ENCODE measurements around the gene EXOC4.
"Not testable (repeated sequence)": the region's sequence is repeated elsewhere in the genome, so short reads cannot be mapped to it uniquely, and the experiment has no call there.

The EXOC4 gene

GRCh38 chr7:133642907-133643306, 390.0 kb downstream of the EXOC4 start:
- Histone ChIP-seq H2BK15ac (replicated peaks; ENCODE audit: low read depth) (no peak overlapping the region), H3K27me3 (ENCODE audit: insufficient read depth, low read length, poor library complexity) (no peaks in the 10 kb centered on the region), H3K9ac (ENCODE audit: low read length) (no peak overlapping the region), H3K36me3 (ENCODE audit: control insufficient read depth, insufficient read depth, low read length) (no peaks in the 10 kb centered on the region), H3K79me2 (ENCODE audit: control insufficient read depth, insufficient read depth, low read length) (no peaks in the 10 kb centered on the region), H3K4ac (ENCODE audit: low read depth, low read length) (no peak overlapping the region), H2BK5ac (ENCODE audit: low read length) (no peak overlapping the region), H3K18ac (ENCODE audit: low read length) (no peak overlapping the region), H2AK5ac (ENCODE audit: low read length) (no peak overlapping the region), H3K4me1 (ENCODE audit: control insufficient read depth, low read depth, low read length) (peaks cover 5% of the 10 kb centered on the region), H3K79me1 (ENCODE audit: low read length) (no peaks in the 10 kb centered on the region), H3K27ac (ENCODE audit: low read depth, low read length) (no peak overlapping the region), H3K4me2 (ENCODE audit: low read length) (no peak overlapping the region), H3K4me3 (ENCODE audit: low read length) (no peak overlapping the region), H2BK120ac (ENCODE audit: low read depth, low read length) (no peak overlapping the region), H3K56ac (ENCODE audit: low read length) (no peak overlapping the region), H4K8ac (ENCODE audit: low read depth, low read length) (no peak overlapping the region), H4K5ac (ENCODE audit: low read length) (no peak overlapping the region), H3K23ac (ENCODE audit: low read length) (no peak overlapping the region)
- no peak for DNase-seq
- no CpG with 5 or more reads among the region's 2 CpGs for WGBS (ENCODE audit: extremely low coverage, insufficient coverage, low lambda C conversion rate)

GRCh38 chr7:133643652-133644051, 390.8 kb downstream of the EXOC4 start:
- H3K18ac ChIP-seq (ENCODE audit: low read length); H4K5ac ChIP-seq (ENCODE audit: low read length); H3K9ac ChIP-seq (ENCODE audit: low read length); H3K4me3 ChIP-seq (ENCODE audit: low read length); H2AK5ac ChIP-seq (ENCODE audit: low read length); H2BK120ac ChIP-seq (ENCODE audit: low read depth, low read length); H3K56ac ChIP-seq (ENCODE audit: low read length); H3K36me3 ChIP-seq (ENCODE audit: control insufficient read depth, insufficient read depth, low read length); H3K27me3 ChIP-seq (ENCODE audit: insufficient read depth, low read length, poor library complexity); H4K8ac ChIP-seq (ENCODE audit: low read depth, low read length); H3K4ac ChIP-seq (ENCODE audit: low read depth, low read length); H3K79me2 ChIP-seq (ENCODE audit: control insufficient read depth, insufficient read depth, low read length); H3K23ac ChIP-seq (ENCODE audit: low read length); H2BK15ac ChIP-seq (replicated peaks; ENCODE audit: low read depth); DNase-seq; H3K27ac ChIP-seq (ENCODE audit: low read depth, low read length); H3K79me1 ChIP-seq (ENCODE audit: low read length); H2BK5ac ChIP-seq (ENCODE audit: low read length); H3K4me2 ChIP-seq (ENCODE audit: low read length); H3K4me1 ChIP-seq (ENCODE audit: control insufficient read depth, low read depth, low read length): not testable (repeated sequence)
- no CpG with 5 or more reads among the region's 5 CpGs for WGBS (ENCODE audit: extremely low coverage, insufficient coverage, low lambda C conversion rate)

- H3K79me1 ChIP-seq (ENCODE audit: low read length), result no peaks in the 10 kb centered on the region
- H3K23ac ChIP-seq (ENCODE audit: low read length), result no peak overlapping the region
- H3K36me3 ChIP-seq (ENCODE audit: control insufficient read depth, insufficient read depth, low read length), result no peaks in the 10 kb centered on the region
- H4K5ac ChIP-seq (ENCODE audit: low read length), result no peak overlapping the region
- no CpG with 5 or more reads among the region's 2 CpGs for WGBS (ENCODE audit: extremely low coverage, insufficient coverage, low lambda C conversion rate)
- no peak overlapping the region for H2AK5ac ChIP-seq (ENCODE audit: low read length)
- no peak overlapping the region for H3K4me3 ChIP-seq (ENCODE audit: low read length)
- no peaks in the 10 kb centered on the region for H3K27me3 ChIP-seq (ENCODE audit: insufficient read depth, low read length, poor library complexity)
- DNase-seq, result no peak
- no peaks in the 10 kb centered on the region for H3K79me2 ChIP-seq (ENCODE audit: control insufficient read depth, insufficient read depth, low read length)
- H3K4me1 ChIP-seq (ENCODE audit: control insufficient read depth, low read depth, low read length), result peaks cover 5% of the 10 kb centered on the region
- no peak overlapping the region for H2BK5ac ChIP-seq (ENCODE audit: low read length)
- H2BK120ac ChIP-seq (ENCODE audit: low read depth, low read length), result no peak overlapping the region
- H3K27ac ChIP-seq (ENCODE audit: low read depth, low read length), result no peak overlapping the region
- H3K4me2 ChIP-seq (ENCODE audit: low read length), result no peak overlapping the region
- no peak overlapping the region for H2BK15ac ChIP-seq (replicated peaks; ENCODE audit: low read depth)
- H3K56ac ChIP-seq (ENCODE audit: low read length), result no peak overlapping the region
- H3K18ac ChIP-seq (ENCODE audit: low read length), result no peak overlapping the region
- H3K9ac ChIP-seq (ENCODE audit: low read length), result no peak overlapping the region
- H3K4ac ChIP-seq (ENCODE audit: low read depth, low read length), result no peak overlapping the region
- no peak overlapping the region for H4K8ac ChIP-seq (ENCODE audit: low read depth, low read length)
Observed at GRCh38 chr7:133645884-133646391, 393.1 kb downstream of the EXOC4 start.

GRCh38 chr7:133646472-133647315, 393.8 kb downstream of the EXOC4 start:
- Histone ChIP-seq H2BK15ac (replicated peaks; ENCODE audit: low read depth) (no peak overlapping the region), H2BK120ac (ENCODE audit: low read depth, low read length) (no peak overlapping the region), H3K27ac (ENCODE audit: low read depth, low read length) (no peak overlapping the region), H3K4me1 (ENCODE audit: control insufficient read depth, low read depth, low read length) (peaks cover 5% of the 10 kb centered on the region), H3K56ac (ENCODE audit: low read length) (no peak overlapping the region), H2AK5ac (ENCODE audit: low read length) (no peak overlapping the region), H3K23ac (ENCODE audit: low read length) (no peak overlapping the region), H2BK5ac (ENCODE audit: low read length) (no peak overlapping the region), H3K4ac (ENCODE audit: low read depth, low read length) (no peak overlapping the region), H3K36me3 (ENCODE audit: control insufficient read depth, insufficient read depth, low read length) (no peaks in the 10 kb centered on the region), H3K79me2 (ENCODE audit: control insufficient read depth, insufficient read depth, low read length) (no peaks in the 10 kb centered on the region), H3K4me2 (ENCODE audit: low read length) (no peak overlapping the region), H4K8ac (ENCODE audit: low read depth, low read length) (no peak overlapping the region), H3K79me1 (ENCODE audit: low read length) (no peaks in the 10 kb centered on the region), H3K27me3 (ENCODE audit: insufficient read depth, low read length, poor library complexity) (no peaks in the 10 kb centered on the region), H3K9ac (ENCODE audit: low read length) (no peak overlapping the region), H3K18ac (ENCODE audit: low read length) (no peak overlapping the region), H3K4me3 (ENCODE audit: low read length) (no peak overlapping the region), H4K5ac (ENCODE audit: low read length) (no peak overlapping the region)
- DNase-seq, result no peak
- WGBS (ENCODE audit: extremely low coverage, insufficient coverage, low lambda C conversion rate), result no CpG with 5 or more reads among the region's 7 CpGs

GRCh38 chr7:133649593-133649992, 396.7 kb downstream of the EXOC4 start:
- DNase-seq, result no peak
- Histone ChIP-seq H2AK5ac (ENCODE audit: low read length) (no peak overlapping the region), H3K56ac (ENCODE audit: low read length) (no peak overlapping the region), H3K4me2 (ENCODE audit: low read length) (no peak overlapping the region), H3K23ac (ENCODE audit: low read length) (no peak overlapping the region), H2BK5ac (ENCODE audit: low read length) (no peak overlapping the region), H3K27me3 (ENCODE audit: insufficient read depth, low read length, poor library complexity) (no peaks in the 10 kb centered on the region), H3K36me3 (ENCODE audit: control insufficient read depth, insufficient read depth, low read length) (no peaks in the 10 kb centered on the region), H2BK15ac (replicated peaks; ENCODE audit: low read depth) (no peak overlapping the region), H3K18ac (ENCODE audit: low read length) (no peak overlapping the region), H3K9ac (ENCODE audit: low read length) (no peak overlapping the region), H3K79me1 (ENCODE audit: low read length) (no peaks in the 10 kb centered on the region), H3K4me1 (ENCODE audit: control insufficient read depth, low read depth, low read length) (peaks cover 5% of the 10 kb centered on the region), H3K27ac (ENCODE audit: low read depth, low read length) (no peak overlapping the region), H4K5ac (ENCODE audit: low read length) (no peak overlapping the region), H3K4ac (ENCODE audit: low read depth, low read length) (no peak overlapping the region), H3K4me3 (ENCODE audit: low read length) (no peak overlapping the region), H4K8ac (ENCODE audit: low read depth, low read length) (no peak overlapping the region), H3K79me2 (ENCODE audit: control insufficient read depth, insufficient read depth, low read length) (no peaks in the 10 kb centered on the region), H2BK120ac (ENCODE audit: low read depth, low read length) (no peak overlapping the region)
- no CpG with 5 or more reads among the region's 1 CpG for WGBS (ENCODE audit: extremely low coverage, insufficient coverage, low lambda C conversion rate)
